Erythroblast (primary cell): ENCODE measurements around the gene MYL4.

Experiments used
- GATA1 ChIP-seq: IDR thresholded peaks from 2 replicates; pipeline ENCODE4 v1.6.1; 2011; ENCODE audit warnings: low read depth, mild to moderate bottlenecking, control low read depth, low read length, moderate library complexity
- POLR2A ChIP-seq: IDR thresholded peaks from 2 replicates; pipeline ENCODE4 v1.6.1; 2011; ENCODE audit warnings: mild to moderate bottlenecking, low read length

GRCh38 chr17:47218896-47219430 is 9.8 kb downstream of the MYL4 start:
- TF ChIP-seq POLR2A, result peak; percentile 70
- TF ChIP-seq GATA1, result peak; percentile 98
